Measurements from ENCODE around the gene PARD3. TPM values are rescaled to one million over a fixed set of nuclear protein-coding genes. Genes with fewer than 3 reads are reported as not detected.

Gene PARD3
- total RNA-seq, 4 donors from 2014 or later = 27.3 to 65.3 (median 55.6) TPM

GRCh38 chr10:34669079-34669478 is 146.0 kb downstream of the PARD3 start:
- TF ChIP-seq POLR2A (IDR thresholded peaks at IDR 0.05) = no peak
- no peak for TF ChIP-seq EP300 (IDR thresholded peaks at IDR 0.05; ENCODE audit: low read depth)
- no peak for TF ChIP-seq CTCF (IDR thresholded peaks at IDR 0.05)
- TF ChIP-seq POLR2AphosphoS5 (IDR thresholded peaks at IDR 0.05) = no peak
- H3K9me3 ChIP-seq = no peaks in the 10 kb centered on the region

GRCh38 chr10:34667177-34667576 is 147.9 kb downstream of the PARD3 start:
- no peaks in the 10 kb centered on the region for H3K36me3 ChIP-seq
- no peaks in the 10 kb centered on the region for H3K27me3 ChIP-seq
- no peak overlapping the region for H3K27ac ChIP-seq
- H3K4me1 ChIP-seq = peaks cover 0 to 14% (median 0%) of the 10 kb centered on the region in 4 donors
- no peaks in the 10 kb centered on the region for H3K9me3 ChIP-seq
- TF ChIP-seq CTCF (IDR thresholded peaks at IDR 0.05) (no peak), POLR2A (IDR thresholded peaks at IDR 0.05) (no peak), EP300 (IDR thresholded peaks at IDR 0.05; ENCODE audit: low read depth) (no peak), POLR2AphosphoS5 (IDR thresholded peaks at IDR 0.05) (no peak)
- in situ Hi-C loops (cut with MboI; ENCODE audit: low pct_ligation_motif_present in 1 of 4, low pct_unique_long_range_greater_than_20kb in 1 of 4, low sequenced_read_pairs in 3 of 4) = loop anchor here in 3 of 4 donors (25.0 kb wide), 1 partner anchor 320 kb away; no protein-coding TSS in a partner anchor
- 42 to 60% methylated on average over 1 of the region's 1 CpG for WGBS, 2 donors (ENCODE audit: low coverage in 1 of 2)
- intact Hi-C loops (cut with DNase I; ENCODE audit: low total_unique reads) = loop anchor here (5.0 to 10.0 kb wide), 2 partner anchors 58 to 150 kb away; partner anchors contain the start of gene PARD3
- no peak overlapping the region for H3K4me3 ChIP-seq
- DNase-seq = no peak

More at GRCh38 chr10:34669079-34669478, 146.0 kb downstream of the PARD3 start:
- H3K4me3 ChIP-seq = no peak overlapping the region
- no peaks in the 10 kb centered on the region for H3K27me3 ChIP-seq
- in situ Hi-C loops (cut with MboI; ENCODE audit: low pct_ligation_motif_present in 1 of 4, low pct_unique_long_range_greater_than_20kb in 1 of 4, low sequenced_read_pairs in 3 of 4) (loop anchor here in 3 of 4 donors (25.0 kb wide), 1 partner anchor 318 kb away; no protein-coding TSS in a partner anchor), intact Hi-C loops (cut with DNase I; ENCODE audit: low total_unique reads) (loop anchor here (5.0 to 10.0 kb wide), 2 partner anchors 56 to 148 kb away; partner anchors contain the start of gene PARD3)
- WGBS, 2 donors (ENCODE audit: low coverage in 1 of 2) = 60 to 88% methylated on average over 1 to 3 of the region's 3 CpGs
- peaks cover 0 to 14% (median 0%) of the 10 kb centered on the region in 4 donors for H3K4me1 ChIP-seq
- DNase-seq = no peak
- H3K36me3 ChIP-seq = no peaks in the 10 kb centered on the region
- no peak overlapping the region for H3K27ac ChIP-seq

- Histone ChIP-seq H3K4me1 (peaks cover 0 to 25% (median 8%) of the 10 kb centered on the region in 4 donors), H3K9me3 (no peaks in the 10 kb centered on the region), H3K36me3 (no peaks in the 10 kb centered on the region), H3K27me3 (no peaks in the 10 kb centered on the region), H3K4me3 (no peak overlapping the region), H3K27ac (no peak overlapping the region)
- DNase-seq = peak; percentile 37
- in situ Hi-C loops (cut with MboI; ENCODE audit: low pct_ligation_motif_present in 1 of 4, low pct_unique_long_range_greater_than_20kb in 1 of 4, low sequenced_read_pairs in 3 of 4) = loop anchor here in 3 of 4 donors (25.0 kb wide), 1 partner anchor 321 kb away; no protein-coding TSS in a partner anchor
- intact Hi-C loops (cut with DNase I; ENCODE audit: low total_unique reads) = loop anchor here (5.0 to 10.0 kb wide), 2 partner anchors 59 to 151 kb away; partner anchors contain the start of gene PARD3
- TF ChIP-seq POLR2AphosphoS5 (IDR thresholded peaks at IDR 0.05) (peak in 2 of 3 donors; percentile 4 to 22), EP300 (IDR thresholded peaks at IDR 0.05; ENCODE audit: low read depth) (no peak), POLR2A (IDR thresholded peaks at IDR 0.05) (no peak), CTCF (IDR thresholded peaks at IDR 0.05) (peak; percentile 48 to 59 (median 54))
- WGBS, 2 donors (ENCODE audit: low coverage in 1 of 2) = 25 to 31% methylated on average over 2 to 6 of the region's 6 CpGs
These were observed 148.9 kb downstream of the PARD3 start for GRCh38 chr10:34666008-34666704.

GRCh38 chr10:34664706-34665105 is 150.4 kb downstream of the PARD3 start:
- intact Hi-C loops (cut with DNase I; ENCODE audit: low total_unique reads) = loop anchor here (5.0 to 10.0 kb wide), 2 partner anchors 60 to 153 kb away; partner anchors contain the start of gene PARD3
- 100% methylated on average over 1 of the region's 1 CpG for WGBS, 2 donors (ENCODE audit: low coverage in 1 of 2)

More at GRCh38 chr10:34664706-34665105, 150.4 kb downstream of the PARD3 start:
- DNase-seq = no peak
- TF ChIP-seq POLR2A (IDR thresholded peaks at IDR 0.05) (no peak), CTCF (IDR thresholded peaks at IDR 0.05) (no peak), POLR2AphosphoS5 (IDR thresholded peaks at IDR 0.05) (no peak)
- H3K4me3 ChIP-seq = no peak overlapping the region
- H3K4me1 ChIP-seq = peaks cover 0 to 28% (median 12%) of the 10 kb centered on the region in 4 donors
- no peaks in the 10 kb centered on the region for H3K36me3 ChIP-seq
- H3K27me3 ChIP-seq = no peaks in the 10 kb centered on the region
- in situ Hi-C loops (cut with MboI; ENCODE audit: low pct_ligation_motif_present in 1 of 4, low pct_unique_long_range_greater_than_20kb in 1 of 4, low sequenced_read_pairs in 3 of 4) = loop anchor here in 3 of 4 donors (25.0 kb wide), 1 partner anchor 323 kb away; no protein-coding TSS in a partner anchor
- H3K9me3 ChIP-seq = no peaks in the 10 kb centered on the region
- H3K27ac ChIP-seq = no peak overlapping the region
